Muscle of leg (tissue), 11 donors: ENCODE measurements around the gene LACTB. TPM values are rescaled to one million over a fixed set of nuclear protein-coding genes. Genes with fewer than 3 reads are reported as not detected.
A peak's percentile ranks its signal among the peaks of the same experiment; 100 is the strongest.
"Not testable (repeated sequence)": the region's sequence is repeated elsewhere in the genome, so short reads cannot be mapped to it uniquely, and the experiment has no call there.

Source experiments
- DNase-seq: peaks from one replicate; pipeline ENCODE4 v3.0.0; 2013
- H3K27ac ChIP-seq: one replicate; pipeline ENCODE4 v1.5.1; 2013; ENCODE audit warnings: mild to moderate bottlenecking, low read length, control low read depth
- H3K27me3 ChIP-seq: one replicate; pipeline ENCODE4 v1.6.1; 2013; ENCODE audit warnings: low read length; ENCODE audit not compliant: control insufficient read depth, insufficient read depth
- H3K36me3 ChIP-seq: one replicate; pipeline ENCODE4 v1.6.1; 2013; ENCODE audit warnings: low read length; ENCODE audit not compliant: control insufficient read depth, insufficient read depth
- H3K4me1 ChIP-seq: one replicate; pipeline ENCODE4 v1.6.1; 2013; ENCODE audit warnings: low read length; ENCODE audit not compliant: control insufficient read depth, insufficient read depth
- H3K4me3 ChIP-seq: one replicate; pipeline ENCODE4 v1.5.1; 2013; ENCODE audit warnings: low read length, control low read depth
- H3K9me3 ChIP-seq: replicated peaks from 2 replicates; pipeline ENCODE4 v1.6.1; 2013; ENCODE audit warnings: low read depth, low read length; ENCODE audit not compliant: control insufficient read depth
- WGBS: methylation state at CpG from one replicate; pipeline ENCODE4 v1.1.5; 2013; ENCODE audit warnings: missing lambda C conversion rate; ENCODE audit not compliant: insufficient coverage; 5-methylcytosine and 5-hydroxymethylcytosine counted together
- polyA plus RNA-seq, 8 donors: library from polyadenylated mRNA; unstranded; fragments of 120-200 nt; gene quantifications; one replicate each; pipeline versions ENCODE4 v1.2.1 to v1.2.3, GENCODE V29; 2013; ENCODE audit warnings: inconsistent platforms in 1 of 8, low replicate concordance in 1 of 8; ENCODE audit not compliant: insufficient read length in 8 of 8, insufficient read depth in 1 of 8
- total RNA-seq: library from RNA; stranded (reverse); fragments of 120-200 nt; gene quantifications from one replicate; pipeline ENCODE4 v1.2.4, GENCODE V29; 2013

Gene LACTB
- total and polyA plus RNA-seq, 9 donors, result 13.4 to 15.5 (median 14.7) TPM

GRCh38 chr15:63104727-63105126 is 16.9 kb upstream of the LACTB start:
- H3K36me3 ChIP-seq, result no peaks in the 10 kb centered on the region
- no peak overlapping the region for H3K27ac ChIP-seq
- H3K4me1 ChIP-seq, result peaks cover 4% of the 10 kb centered on the region
- no peaks in the 10 kb centered on the region for H3K9me3 ChIP-seq
- no peak overlapping the region for H3K4me3 ChIP-seq
- no peak for DNase-seq
- WGBS, result 74% methylated on average over 5 of the region's 7 CpGs
- H3K27me3 ChIP-seq, result no peaks in the 10 kb centered on the region

- H3K27ac ChIP-seq, DNase-seq, H3K27me3 ChIP-seq, H3K9me3 ChIP-seq, H3K4me1 ChIP-seq, H3K4me3 ChIP-seq, H3K36me3 ChIP-seq: not testable (repeated sequence)
- 83% methylated on average over 6 of the region's 8 CpGs for WGBS
Measured at GRCh38 chr15:63105354-63105753, 16.3 kb upstream of the LACTB start.

GRCh38 chr15:63107895-63108546 is 13.6 kb upstream of the LACTB start:
- 45% methylated on average over 5 of the region's 9 CpGs for WGBS
- H3K27ac ChIP-seq, result no peak overlapping the region
- no peak overlapping the region for H3K4me3 ChIP-seq
- H3K4me1 ChIP-seq, result peaks cover 4% of the 10 kb centered on the region
- no peaks in the 10 kb centered on the region for H3K27me3 ChIP-seq
- peak; percentile 52 for DNase-seq
- H3K36me3 ChIP-seq, result no peaks in the 10 kb centered on the region
- no peaks in the 10 kb centered on the region for H3K9me3 ChIP-seq

- DNase-seq, result no peak
- no peak overlapping the region for H3K4me3 ChIP-seq
- peaks cover 4% of the 10 kb centered on the region for H3K4me1 ChIP-seq
- no peaks in the 10 kb centered on the region for H3K27me3 ChIP-seq
- no peaks in the 10 kb centered on the region for H3K9me3 ChIP-seq
- WGBS, result 77% methylated on average over 2 of the region's 2 CpGs
- no peak overlapping the region for H3K27ac ChIP-seq
- H3K36me3 ChIP-seq, result no peaks in the 10 kb centered on the region
Measured at GRCh38 chr15:63109498-63109897, 12.2 kb upstream of the LACTB start.

- Histone ChIP-seq H3K36me3 (no peaks in the 10 kb centered on the region), H3K27ac (no peak overlapping the region), H3K4me1 (peaks cover 4% of the 10 kb centered on the region), H3K4me3 (no peak overlapping the region), H3K9me3 (no peaks in the 10 kb centered on the region), H3K27me3 (no peaks in the 10 kb centered on the region)
- no peak for DNase-seq
- WGBS, result 57% methylated on average over 1 of the region's 2 CpGs
Measured at GRCh38 chr15:63109920-63110319, 11.7 kb upstream of the LACTB start.

- WGBS, result no CpG with 5 or more reads among the region's 3 CpGs
- Histone ChIP-seq H3K9me3 (no peaks in the 10 kb centered on the region), H3K27ac (no peak overlapping the region), H3K27me3 (no peaks in the 10 kb centered on the region), H3K36me3 (no peaks in the 10 kb centered on the region), H3K4me3 (no peak overlapping the region), H3K4me1 (peaks cover 4% of the 10 kb centered on the region)
- DNase-seq, result no peak
Measured at GRCh38 chr15:63110428-63111026, 11.1 kb upstream of the LACTB start.

- DNase-seq, result no peak
- Histone ChIP-seq H3K9me3 (no peaks in the 10 kb centered on the region), H3K27ac (no peak overlapping the region), H3K36me3 (no peaks in the 10 kb centered on the region), H3K27me3 (no peaks in the 10 kb centered on the region), H3K4me3 (no peak overlapping the region), H3K4me1 (peaks cover 4% of the 10 kb centered on the region)
Measured at GRCh38 chr15:63111481-63111880, 10.2 kb upstream of the LACTB start.

GRCh38 chr15:63112871-63113270 is 8.8 kb upstream of the LACTB start:
- no peaks in the 10 kb centered on the region for H3K27me3 ChIP-seq
- H3K36me3 ChIP-seq, result no peaks in the 10 kb centered on the region
- no CpG with 5 or more reads among the region's 3 CpGs for WGBS
- H3K4me3 ChIP-seq, result no peak overlapping the region
- DNase-seq, result no peak
- no peaks in the 10 kb centered on the region for H3K9me3 ChIP-seq
- peaks cover 2% of the 10 kb centered on the region for H3K4me1 ChIP-seq
- H3K27ac ChIP-seq, result no peak overlapping the region

- DNase-seq, result no peak
- H3K27me3 ChIP-seq, result no peaks in the 10 kb centered on the region
- 60% methylated on average over 1 of the region's 2 CpGs for WGBS
- no peaks in the 10 kb centered on the region for H3K4me1 ChIP-seq
- H3K36me3 ChIP-seq, result no peaks in the 10 kb centered on the region
- H3K4me3 ChIP-seq, result no peak overlapping the region
- H3K9me3 ChIP-seq, result peaks cover under 1% of the 10 kb centered on the region
- no peak overlapping the region for H3K27ac ChIP-seq
Measured at GRCh38 chr15:63114465-63114864, 7.2 kb upstream of the LACTB start.

GRCh38 chr15:63118854-63119253 is 2.8 kb upstream of the LACTB start:
- WGBS, result no CpG with 5 or more reads among the region's 3 CpGs
- no peaks in the 10 kb centered on the region for H3K36me3 ChIP-seq
- peaks cover 4% of the 10 kb centered on the region for H3K4me1 ChIP-seq
- no peak overlapping the region for H3K4me3 ChIP-seq
- H3K9me3 ChIP-seq, result peaks cover 2% of the 10 kb centered on the region
- H3K27me3 ChIP-seq, result no peaks in the 10 kb centered on the region
- no peak overlapping the region for H3K27ac ChIP-seq
- DNase-seq, result no peak
